Activated T-cell treated with anti-CD3 and anti-CD28 coated beads, Interleukin-2, amount 50 U/mL, for 1 hour (primary cell): ENCODE data around the gene FOXD4.
"Not testable (repeated sequence)": the region's sequence is repeated elsewhere in the genome, so short reads cannot be mapped to it uniquely, and the experiment has no call there.

Source experiments
- DNase-seq: peaks from one replicate; pipeline ENCODE4 v3.0.0-alpha.2; 2020

Gene FOXD4

GRCh38 chr9:90851-91250, 27.4 kb downstream of the FOXD4 start:
- DNase-seq, result not testable (repeated sequence)

- DNase-seq, result not testable (repeated sequence)
Measured at GRCh38 chr9:88396-89037, 29.7 kb downstream of the FOXD4 start.

GRCh38 chr9:87860-88259, 30.4 kb downstream of the FOXD4 start:
- not testable (repeated sequence) for DNase-seq

GRCh38 chr9:87105-87504, 31.1 kb downstream of the FOXD4 start:
- not testable (repeated sequence) for DNase-seq

- DNase-seq, result not testable (repeated sequence)
Measured at GRCh38 chr9:86697-87096, 31.5 kb downstream of the FOXD4 start.

GRCh38 chr9:82932-83689, 35.1 kb downstream of the FOXD4 start:
- DNase-seq, result not testable (repeated sequence)

GRCh38 chr9:78333-78732, 39.9 kb downstream of the FOXD4 start:
- not testable (repeated sequence) for DNase-seq

GRCh38 chr9:76389-76788, 41.8 kb downstream of the FOXD4 start:
- DNase-seq, result not testable (repeated sequence)

GRCh38 chr9:73900-74525, 44.2 kb downstream of the FOXD4 start:
- not testable (repeated sequence) for DNase-seq

- peak; percentile 40 for DNase-seq
Measured at GRCh38 chr9:73076-73899, 44.9 kb downstream of the FOXD4 start.
